Measurements from ENCODE around the gene NCAPD2. TPM values are rescaled to one million over a fixed set of nuclear protein-coding genes. Genes with fewer than 3 reads are reported as not detected.
"Not testable (repeated sequence)": the region's sequence is repeated elsewhere in the genome, so short reads cannot be mapped to it uniquely, and the experiment has no call there.

Gene NCAPD2
- polyA plus RNA-seq, 5 donors: 51.0 to 88.5 (median 61.7) TPM

DNA sequence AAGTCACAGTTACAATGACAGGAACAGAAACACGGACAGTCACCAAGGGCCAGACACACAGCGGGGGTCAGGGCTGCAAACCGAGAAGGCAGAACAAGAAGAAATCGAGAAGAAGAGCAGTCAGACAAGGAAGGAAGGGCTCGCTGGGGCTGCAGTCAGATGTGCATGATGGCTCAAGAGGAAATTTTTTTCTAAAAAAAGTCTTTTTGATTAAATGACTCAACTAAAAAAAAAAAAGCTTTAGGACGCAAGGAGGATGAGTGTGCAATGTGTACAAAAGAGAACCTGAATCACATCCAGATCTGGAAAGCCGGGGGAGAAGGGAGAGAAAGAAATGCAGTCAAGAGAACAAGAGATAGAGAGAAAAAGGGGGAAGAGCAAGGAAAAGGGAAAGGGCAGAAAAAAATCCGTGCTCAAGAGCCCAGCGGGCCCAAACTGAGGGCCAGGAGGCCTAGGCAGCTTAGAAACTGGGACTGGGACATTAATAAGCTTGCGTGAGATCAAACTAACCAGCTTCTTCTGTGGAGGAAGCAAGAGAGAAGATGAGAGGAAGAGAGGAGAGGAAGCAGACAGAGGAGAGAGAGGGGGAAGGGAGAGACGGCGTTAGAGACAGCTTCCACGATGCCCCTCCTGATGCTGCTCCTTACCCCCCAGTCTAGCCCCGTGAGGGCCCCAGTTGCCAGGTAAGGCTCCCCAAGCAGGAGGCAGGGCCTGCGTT, 55.2 kb downstream of the NCAPD2 start:
- no peak for DNase-seq

DNA sequence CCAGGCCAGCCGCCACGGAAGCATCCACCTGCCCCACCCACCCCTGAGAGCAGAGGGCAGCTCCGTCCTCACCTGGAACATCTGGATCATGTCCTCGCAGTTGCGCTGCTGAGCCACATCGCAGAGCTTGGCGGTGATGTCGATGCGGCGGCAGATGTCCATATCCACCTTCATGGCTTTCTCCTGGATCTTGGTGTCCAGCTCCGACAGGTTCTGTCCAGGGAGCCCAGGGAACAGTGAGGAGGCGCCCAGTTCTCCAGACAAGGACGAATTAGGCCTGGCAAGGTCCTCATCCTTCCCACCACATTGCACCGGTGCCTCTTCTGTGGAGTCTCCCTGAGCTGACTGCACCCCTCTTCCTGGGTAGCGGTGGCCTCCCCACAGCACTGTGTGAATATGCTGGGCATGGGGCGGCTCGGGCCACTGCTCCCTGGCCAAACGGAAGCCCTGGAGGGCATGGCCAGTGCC, 55.8 kb downstream of the NCAPD2 start:
- DNase-seq: no peak

- DNase-seq: no peak
Observed at GRCh38 chr12:6550294-6551062, 56.6 kb downstream of the NCAPD2 start.

- DNase-seq: no peak
Observed at GRCh38 chr12:6551063-6551461, 57.2 kb downstream of the NCAPD2 start.

DNA sequence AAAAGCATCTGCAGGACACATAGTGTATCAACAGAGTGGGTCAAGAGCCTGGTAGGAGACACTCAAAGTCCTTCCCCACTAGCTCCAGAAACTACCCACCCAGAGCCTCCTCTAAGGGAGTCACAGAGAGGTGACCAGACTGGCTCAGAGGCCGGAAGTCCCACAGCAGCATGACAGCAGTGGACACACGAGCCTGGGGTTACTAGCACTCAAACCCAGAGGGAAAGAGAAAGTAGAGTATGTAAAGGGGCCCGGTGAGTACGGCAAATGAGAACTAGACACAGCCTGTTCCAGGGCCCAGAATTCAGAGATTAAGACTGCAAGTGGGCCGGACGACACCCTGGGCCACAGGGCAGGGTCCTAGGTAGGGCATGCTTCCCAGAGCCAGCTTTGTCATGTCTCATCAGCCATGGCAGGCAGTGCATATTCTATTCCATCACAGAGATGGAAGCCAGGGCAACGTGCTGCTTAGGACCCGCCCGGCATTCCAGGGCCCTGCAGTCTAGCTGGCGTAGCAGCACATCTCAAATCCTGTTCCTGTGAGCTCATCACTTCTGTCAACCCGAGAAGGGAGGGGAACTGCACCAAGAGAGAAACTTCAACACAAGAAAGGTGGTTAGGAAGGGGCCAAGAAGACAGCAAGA, 57.7 kb downstream of the NCAPD2 start:
- no peak for DNase-seq

DNA sequence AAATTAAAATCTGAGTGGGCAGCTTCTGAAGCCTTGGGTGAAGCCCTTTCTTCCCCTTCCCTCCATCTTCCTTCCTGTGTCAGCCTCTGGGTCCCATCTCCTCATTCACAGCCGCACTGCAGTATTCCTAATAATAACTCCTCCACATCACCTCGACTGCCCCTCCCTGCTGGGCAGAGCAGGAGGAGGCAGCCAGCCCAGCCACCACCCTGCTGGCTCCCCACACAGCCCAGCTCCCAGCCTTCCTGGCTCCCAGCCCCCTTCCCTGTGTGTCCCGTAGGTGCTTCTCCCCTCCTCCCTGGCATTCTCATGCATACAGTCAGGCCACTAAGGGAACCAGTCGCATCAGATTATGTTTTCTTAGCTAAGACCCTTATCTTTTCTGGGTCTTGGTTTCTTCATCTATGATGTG, 58.2 kb downstream of the NCAPD2 start:
- no peak for DNase-seq

GRCh38 chr12:6553051-6553868, 59.4 kb downstream of the NCAPD2 start:
- DNase-seq: no peak

DNA sequence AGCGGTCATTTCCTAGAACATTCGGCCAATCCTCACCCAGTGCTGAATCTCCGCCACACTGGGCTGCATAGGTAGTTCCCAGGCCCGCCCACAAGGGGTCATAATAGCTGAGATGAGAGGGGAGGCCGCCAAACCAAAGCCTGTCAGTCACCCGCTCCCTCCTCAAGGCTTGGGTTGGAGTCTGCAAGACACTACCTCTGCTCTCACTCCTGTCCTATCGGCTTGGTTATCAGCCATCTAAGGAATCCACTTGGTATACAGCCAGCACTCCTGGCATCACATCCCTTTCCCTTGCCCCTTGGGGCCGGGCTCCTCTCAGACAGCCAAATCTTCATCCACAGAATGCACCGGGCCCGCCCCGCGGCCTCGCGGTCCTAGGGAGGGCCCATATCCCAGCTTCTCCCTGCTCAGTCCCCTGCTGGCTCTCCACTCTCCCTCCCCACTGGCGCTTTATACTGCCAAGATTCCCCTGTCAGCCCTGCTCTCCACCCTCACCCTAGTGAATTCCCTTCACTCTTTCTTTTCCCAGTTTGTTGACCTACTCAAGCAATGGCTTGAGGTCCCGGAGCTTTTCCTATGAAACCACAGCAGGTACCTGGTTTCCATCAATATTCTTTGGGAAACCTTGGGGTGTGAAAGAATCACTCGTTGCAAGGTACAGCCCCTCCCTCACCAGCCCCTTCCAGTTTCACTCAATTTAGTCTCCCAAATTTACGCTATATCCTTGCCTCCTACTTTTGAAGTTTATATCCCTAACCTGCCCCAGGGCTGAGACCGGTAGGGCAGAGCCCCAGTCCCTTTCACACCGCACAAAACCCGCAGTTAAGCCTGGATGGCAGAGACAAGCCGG, 60.5 kb downstream of the NCAPD2 start:
- peak; percentile 46 to 56 for DNase-seq

- DNase-seq: no peak
Observed at GRCh38 chr12:6555018-6555691, 61.3 kb downstream of the NCAPD2 start.

DNA sequence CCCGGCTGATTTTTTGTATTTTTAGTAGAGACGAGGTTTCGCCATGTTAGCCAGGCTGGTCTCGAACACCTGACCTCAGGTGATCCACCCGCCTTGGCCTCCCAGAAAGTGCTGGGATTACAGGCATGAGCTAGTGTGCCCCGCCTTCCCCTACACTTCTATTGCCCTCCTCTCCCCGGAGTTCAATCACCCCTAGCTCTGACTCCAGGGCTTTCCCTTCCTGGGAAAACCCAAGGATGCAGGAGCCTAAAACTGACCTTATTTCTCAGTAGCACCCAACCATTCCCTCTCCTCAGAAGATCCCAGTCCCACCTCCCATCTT, 62.6 kb downstream of the NCAPD2 start:
- DNase-seq: not testable (repeated sequence)

DNA sequence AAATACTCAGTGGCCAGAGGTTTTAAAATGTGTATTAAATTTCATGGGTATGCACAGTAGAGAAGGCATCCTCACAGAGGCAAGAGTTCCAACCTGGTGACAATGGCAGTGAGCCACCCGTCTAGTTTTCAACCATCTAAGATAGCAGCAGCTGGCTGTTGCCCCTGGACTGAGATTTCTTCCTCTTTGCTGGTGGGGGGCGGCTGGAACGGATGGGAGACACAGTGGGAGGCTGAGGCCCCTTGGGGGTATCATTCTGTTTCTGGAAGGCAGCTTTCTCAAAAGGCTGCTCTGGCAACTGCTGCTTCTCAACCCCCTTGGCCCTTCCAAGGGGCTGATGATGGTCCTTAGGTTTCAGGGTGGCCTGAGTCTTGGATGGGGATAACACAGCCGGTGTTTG, 63.0 kb downstream of the NCAPD2 start:
- DNase-seq: no peak

GRCh38 chr12:6558014-6558760, 64.3 kb downstream of the NCAPD2 start:
- DNase-seq: not testable (repeated sequence)

- DNase-seq: no peak
Observed at GRCh38 chr12:6559500-6559899, 65.6 kb downstream of the NCAPD2 start.

DNA sequence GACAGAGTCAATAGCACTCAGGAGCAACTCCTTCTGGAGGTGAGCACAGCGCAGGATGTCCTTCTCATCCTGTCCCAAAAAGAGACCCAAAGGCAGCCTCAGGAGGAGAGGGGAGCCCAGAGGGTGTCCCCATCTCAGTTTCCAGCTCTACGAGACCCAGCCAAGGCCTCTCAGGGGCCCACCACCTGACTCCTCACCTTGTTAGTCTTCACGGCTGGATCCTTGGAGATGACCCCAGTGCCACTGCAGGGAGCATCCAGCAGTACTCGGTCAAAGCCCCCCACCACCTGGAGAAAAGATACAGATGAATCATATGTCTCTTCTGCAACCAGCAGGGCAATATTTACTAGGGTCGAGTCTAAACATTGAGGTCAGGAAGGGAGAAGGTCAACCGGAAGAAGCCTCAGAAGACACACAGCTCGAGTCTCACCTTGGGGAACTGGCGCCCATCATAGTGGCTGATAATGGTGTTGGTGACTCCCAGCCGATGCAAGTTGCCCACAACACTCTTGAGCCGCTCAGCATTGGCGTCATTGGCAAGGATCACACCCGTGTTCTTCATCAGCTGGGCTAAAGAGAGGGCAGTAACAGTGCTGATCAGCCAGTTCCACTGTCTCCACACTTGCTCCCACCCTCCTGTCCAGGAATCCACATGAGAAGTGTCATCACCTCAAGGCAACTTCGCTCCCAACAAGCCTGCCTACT, 66.8 kb downstream of the NCAPD2 start:
- DNase-seq: no peak

GRCh38 chr12:6562881-6563280, 69.0 kb downstream of the NCAPD2 start:
- no peak for DNase-seq

DNA sequence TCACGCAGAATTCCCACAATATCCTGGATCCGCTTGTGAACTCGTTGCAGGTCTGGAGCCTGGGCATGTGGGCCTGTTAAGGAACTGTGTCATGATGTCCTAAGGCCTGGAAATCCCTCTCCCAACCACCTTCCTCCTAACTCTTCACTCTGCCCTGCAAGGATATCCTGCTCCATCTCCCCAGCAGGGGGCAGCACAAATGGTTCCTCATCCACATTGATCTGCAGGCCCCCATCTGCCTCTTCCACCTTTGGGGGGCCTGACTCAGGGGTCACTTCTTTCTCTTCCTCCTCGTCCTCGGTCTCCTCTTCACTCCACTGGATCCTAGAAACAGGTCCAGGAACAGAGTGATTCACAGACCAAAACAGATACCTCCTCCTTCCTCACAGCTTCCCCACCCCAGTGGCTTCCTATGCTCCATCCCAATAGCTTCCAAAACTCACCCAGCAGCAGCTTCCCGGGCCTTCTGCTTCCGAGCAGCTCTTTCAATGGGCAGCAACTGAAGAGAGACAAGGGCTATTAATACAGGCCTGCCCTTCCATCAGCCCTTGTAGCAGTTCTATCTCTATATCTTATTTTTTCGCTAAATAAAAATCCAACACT, 69.6 kb downstream of the NCAPD2 start:
- no peak for DNase-seq

DNA sequence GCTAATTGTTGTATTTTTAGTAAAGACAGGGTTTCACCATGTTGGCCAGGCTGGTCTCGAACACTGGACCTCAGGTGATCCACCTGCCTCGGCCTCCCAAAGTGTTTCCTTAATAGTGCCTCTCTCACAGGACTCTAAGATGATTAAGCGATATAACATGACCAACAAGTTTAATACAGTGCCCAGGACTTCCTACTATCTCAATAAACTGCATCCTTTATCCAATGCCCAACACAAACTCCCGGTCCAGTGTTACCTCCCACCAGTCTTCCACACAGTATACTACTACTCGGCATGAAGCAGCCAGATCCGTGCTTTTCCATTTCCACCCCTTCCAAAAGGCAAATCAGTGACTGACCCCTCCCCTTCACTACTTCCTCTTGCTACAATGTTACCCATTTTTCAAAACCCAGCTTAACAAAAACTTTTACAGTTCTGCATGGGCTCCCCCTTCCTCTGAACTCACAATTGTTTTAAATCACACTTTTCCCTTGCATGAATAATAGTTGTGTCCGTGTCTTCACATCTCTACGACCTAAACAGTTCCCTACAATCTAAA, 73.3 kb downstream of the NCAPD2 start:
- no peak for DNase-seq

GRCh38 chr12:6569312-6569711, 75.4 kb downstream of the NCAPD2 start:
- DNase-seq: no peak
